Osteocyte (in vitro differentiated cells): ENCODE results near the gene TGM6. TPM values are rescaled to one million over a fixed set of nuclear protein-coding genes. Genes with fewer than 3 reads are reported as not detected.

Source experiments
- DNase-seq: peaks from one replicate; pipeline ENCODE4 v3.0.0; 2021; ENCODE audit warnings: mixed read lengths; ENCODE audit not compliant: unreplicated experiment; ENCODE audit errors: extremely low spot score
- H3K27ac Mint-ChIP-seq: one replicate; pipeline ENCODE4 v1.8.0; 2021; ENCODE audit warnings: mild to moderate bottlenecking, mixed read lengths; ENCODE audit not compliant: unreplicated experiment
- H3K27me3 Mint-ChIP-seq: one replicate; pipeline ENCODE4 v1.8.0; 2021; ENCODE audit warnings: mixed read lengths; ENCODE audit not compliant: unreplicated experiment
- H3K36me3 Mint-ChIP-seq: one replicate; pipeline ENCODE4 v1.8.0; 2021; ENCODE audit warnings: mixed read lengths; ENCODE audit not compliant: unreplicated experiment
- H3K4me1 Mint-ChIP-seq: one replicate; pipeline ENCODE4 v1.8.0; 2021; ENCODE audit warnings: mixed read lengths; ENCODE audit not compliant: unreplicated experiment
- H3K4me3 Mint-ChIP-seq: one replicate; pipeline ENCODE4 v1.8.0; 2021; ENCODE audit warnings: mild to moderate bottlenecking, moderate library complexity, mixed read lengths; ENCODE audit not compliant: unreplicated experiment
- H3K9me3 Mint-ChIP-seq: one replicate; pipeline ENCODE4 v1.8.0; 2021; ENCODE audit warnings: mixed read lengths; ENCODE audit not compliant: unreplicated experiment
- CTCF ChIP-seq: fragments of 200-600 bp; sonication (generic); IDR thresholded peaks from 2 replicates; pipeline ENCODE4 v1.5.0; 2021; ENCODE audit warnings: antibody characterized with exemption, mild to moderate bottlenecking, moderate library complexity
- total RNA-seq: library from RNA; stranded (reverse); gene quantifications from 2 replicates; pipeline ENCODE4 v1.2.1, GENCODE V29; 2021

The TGM6 gene
- total RNA-seq, 1 donor from 2014 or later: not detected

GRCh38 chr20:2386516-2387179, 5.9 kb downstream of the TGM6 start:
- Mint-ChIP-seq H3K27ac (no peak overlapping the region), H3K27me3 (no peaks in the 10 kb centered on the region), H3K4me1 (peaks cover 2% of the 10 kb centered on the region), H3K9me3 (no peaks in the 10 kb centered on the region), H3K36me3 (no peaks in the 10 kb centered on the region), H3K4me3 (no peak overlapping the region)
- no peak for TF ChIP-seq CTCF
- DNase-seq: no peak

- peak; percentile 41 for TF ChIP-seq CTCF
- H3K27ac Mint-ChIP-seq: no peak overlapping the region
- no peaks in the 10 kb centered on the region for H3K36me3 Mint-ChIP-seq
- H3K4me1 Mint-ChIP-seq: peaks cover 2% of the 10 kb centered on the region
- no peak for DNase-seq
- no peaks in the 10 kb centered on the region for H3K27me3 Mint-ChIP-seq
- no peaks in the 10 kb centered on the region for H3K9me3 Mint-ChIP-seq
- no peak overlapping the region for H3K4me3 Mint-ChIP-seq
These were observed 6.5 kb downstream of the TGM6 start for GRCh38 chr20:2387180-2387577.

GRCh38 chr20:2387580-2387979, 6.9 kb downstream of the TGM6 start:
- Mint-ChIP-seq H3K9me3 (no peaks in the 10 kb centered on the region), H3K4me1 (peaks cover 2% of the 10 kb centered on the region), H3K27ac (no peak overlapping the region), H3K27me3 (no peaks in the 10 kb centered on the region), H3K36me3 (no peaks in the 10 kb centered on the region), H3K4me3 (no peak overlapping the region)
- no peak for DNase-seq
- no peak for TF ChIP-seq CTCF

- H3K4me3 Mint-ChIP-seq: no peak overlapping the region
- H3K27ac Mint-ChIP-seq: no peak overlapping the region
- no peak for TF ChIP-seq CTCF
- H3K27me3 Mint-ChIP-seq: no peaks in the 10 kb centered on the region
- H3K9me3 Mint-ChIP-seq: no peaks in the 10 kb centered on the region
- DNase-seq: no peak
- H3K36me3 Mint-ChIP-seq: no peaks in the 10 kb centered on the region
- peaks cover 2% of the 10 kb centered on the region for H3K4me1 Mint-ChIP-seq
These were observed 10.4 kb downstream of the TGM6 start for GRCh38 chr20:2390951-2391675.

- no peak overlapping the region for H3K27ac Mint-ChIP-seq
- no peaks in the 10 kb centered on the region for H3K27me3 Mint-ChIP-seq
- TF ChIP-seq CTCF: no peak
- no peaks in the 10 kb centered on the region for H3K4me1 Mint-ChIP-seq
- no peak for DNase-seq
- H3K36me3 Mint-ChIP-seq: no peaks in the 10 kb centered on the region
- no peak overlapping the region for H3K4me3 Mint-ChIP-seq
- H3K9me3 Mint-ChIP-seq: no peaks in the 10 kb centered on the region
These were observed 13.8 kb downstream of the TGM6 start for GRCh38 chr20:2394411-2395055.
